Memory B cell (primary cell): Measurements from ENCODE around the gene MYO5A.

ENCODE experiments used
- ATAC-seq: fragments of 150-1000 bp; cut with Tn5 transposase; 2 replicates; pipeline ENCODE4 v1.10.0; 2021; ENCODE audit warnings: low read depth, mild to moderate bottlenecking, moderate library complexity
- DNase-seq, 2 donors: peaks; one replicate each; pipeline ENCODE4 v3.0.0; 2022; ENCODE audit warnings: low spot score in 2 of 2
- H3K27ac Mint-ChIP-seq: one replicate; pipeline ENCODE4 v1.8.0; 2022; ENCODE audit warnings: mild to moderate bottlenecking, moderate library complexity, mixed read lengths
- H3K27me3 Mint-ChIP-seq: one replicate; pipeline ENCODE4 v1.8.0; 2022; ENCODE audit warnings: mixed read lengths
- H3K36me3 Mint-ChIP-seq: one replicate; pipeline ENCODE4 v1.8.0; 2022; ENCODE audit warnings: mild to moderate bottlenecking, mixed read lengths
- H3K4me1 Mint-ChIP-seq: one replicate; pipeline ENCODE4 v1.8.0; 2022; ENCODE audit warnings: mixed read lengths
- H3K4me3 Mint-ChIP-seq: one replicate; pipeline ENCODE4 v1.8.0; 2022; ENCODE audit warnings: mild to moderate bottlenecking, moderate library complexity, mixed read lengths
- H3K9me3 Mint-ChIP-seq: one replicate; pipeline ENCODE4 v1.8.0; 2022; ENCODE audit warnings: mixed read lengths

Gene MYO5A

GRCh38 chr15:52262364-52262763 is 266.3 kb downstream of the MYO5A start:
- no peaks in the 10 kb centered on the region for H3K9me3 Mint-ChIP-seq
- ATAC-seq, result no peak
- no peak for DNase-seq

GRCh38 chr15:52261498-52262242 is 267.0 kb downstream of the MYO5A start:
- peak; percentile 19 to 33 for DNase-seq
- Mint-ChIP-seq H3K4me1 (peaks cover 29% of the 10 kb centered on the region), H3K4me3 (peak overlapping the region; percentile 64)

More at GRCh38 chr15:52262364-52262763, 266.3 kb downstream of the MYO5A start:
- H3K4me1 Mint-ChIP-seq, result peaks cover 29% of the 10 kb centered on the region
- H3K36me3 Mint-ChIP-seq, result no peaks in the 10 kb centered on the region
- H3K27me3 Mint-ChIP-seq, result no peaks in the 10 kb centered on the region
- peak overlapping the region; percentile 87 for H3K27ac Mint-ChIP-seq
- H3K4me3 Mint-ChIP-seq, result peak overlapping the region; percentile 64

GRCh38 chr15:52261026-52261425 is 267.7 kb downstream of the MYO5A start:
- H3K27me3 Mint-ChIP-seq, result no peaks in the 10 kb centered on the region
- H3K4me3 Mint-ChIP-seq, result peak overlapping the region; percentile 32
- H3K4me1 Mint-ChIP-seq, result peaks cover 34% of the 10 kb centered on the region
- ATAC-seq (no peak), DNase-seq (no peak)
- no peaks in the 10 kb centered on the region for H3K9me3 Mint-ChIP-seq
- no peaks in the 10 kb centered on the region for H3K36me3 Mint-ChIP-seq
- peak overlapping the region; percentile 87 for H3K27ac Mint-ChIP-seq

More at GRCh38 chr15:52261498-52262242, 267.0 kb downstream of the MYO5A start:
- peak; percentile 99 for ATAC-seq
- Mint-ChIP-seq H3K9me3 (no peaks in the 10 kb centered on the region), H3K36me3 (no peaks in the 10 kb centered on the region), H3K27me3 (no peaks in the 10 kb centered on the region), H3K27ac (peak overlapping the region; percentile 87)

- Mint-ChIP-seq H3K4me1 (peaks cover 40% of the 10 kb centered on the region), H3K9me3 (no peaks in the 10 kb centered on the region), H3K27me3 (no peaks in the 10 kb centered on the region), H3K36me3 (no peaks in the 10 kb centered on the region), H3K27ac (peak overlapping the region; percentile 61), H3K4me3 (no peak overlapping the region)
- no peak for ATAC-seq
- no peak for DNase-seq
Measured at GRCh38 chr15:52259503-52259902, 269.2 kb downstream of the MYO5A start.

GRCh38 chr15:52258461-52258860 is 270.2 kb downstream of the MYO5A start:
- DNase-seq (no peak), ATAC-seq (no peak)
- Mint-ChIP-seq H3K36me3 (no peaks in the 10 kb centered on the region), H3K27me3 (no peaks in the 10 kb centered on the region), H3K4me3 (no peak overlapping the region), H3K4me1 (peaks cover 43% of the 10 kb centered on the region), H3K9me3 (no peaks in the 10 kb centered on the region), H3K27ac (no peak overlapping the region)

- no peaks in the 10 kb centered on the region for H3K36me3 Mint-ChIP-seq
- H3K4me3 Mint-ChIP-seq, result no peak overlapping the region
- H3K27ac Mint-ChIP-seq, result no peak overlapping the region
- no peak for ATAC-seq
- H3K4me1 Mint-ChIP-seq, result peaks cover 37% of the 10 kb centered on the region
- H3K27me3 Mint-ChIP-seq, result no peaks in the 10 kb centered on the region
- no peak for DNase-seq
- no peaks in the 10 kb centered on the region for H3K9me3 Mint-ChIP-seq
Measured at GRCh38 chr15:52257734-52258062, 271.0 kb downstream of the MYO5A start.
